Fibroblast of skin of scalp (primary cell): ENCODE measurements around the gene MBTPS2.
"Not testable (repeated sequence)": the region's sequence is repeated elsewhere in the genome, so short reads cannot be mapped to it uniquely, and the experiment has no call there.

Experiments used
- DNase-seq: peaks from one replicate; pipeline ENCODE4 v3.0.0-alpha.2; 2013

Gene MBTPS2

DNA sequence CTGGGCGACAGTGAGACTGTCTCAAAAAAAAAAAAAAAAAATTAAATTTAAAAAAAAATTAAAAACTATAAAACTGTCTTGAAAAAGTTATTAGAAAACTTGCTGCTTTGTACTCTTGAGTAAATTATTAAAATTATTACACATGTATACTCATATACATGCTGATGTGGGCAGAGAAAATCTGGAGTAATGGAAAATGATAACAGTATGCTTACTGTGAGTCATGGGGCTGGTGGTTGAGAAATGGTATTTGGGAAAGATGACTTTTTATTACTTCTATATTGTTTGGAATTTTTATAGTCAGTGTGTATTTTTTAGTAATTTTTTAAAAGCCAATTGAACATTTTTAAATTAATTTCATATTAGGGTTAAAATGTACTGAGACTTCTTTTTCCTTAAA, 23.8 kb downstream of the MBTPS2 start:
- peak; percentile 46 for DNase-seq

GRCh38 chrX:21865436-21865835, 26.0 kb downstream of the MBTPS2 start:
- no peak for DNase-seq

GRCh38 chrX:21870494-21870893, 31.1 kb downstream of the MBTPS2 start:
- DNase-seq: peak; percentile 33

GRCh38 chrX:21873063-21873775, 33.8 kb downstream of the MBTPS2 start:
- DNase-seq: peak; percentile 10

DNA sequence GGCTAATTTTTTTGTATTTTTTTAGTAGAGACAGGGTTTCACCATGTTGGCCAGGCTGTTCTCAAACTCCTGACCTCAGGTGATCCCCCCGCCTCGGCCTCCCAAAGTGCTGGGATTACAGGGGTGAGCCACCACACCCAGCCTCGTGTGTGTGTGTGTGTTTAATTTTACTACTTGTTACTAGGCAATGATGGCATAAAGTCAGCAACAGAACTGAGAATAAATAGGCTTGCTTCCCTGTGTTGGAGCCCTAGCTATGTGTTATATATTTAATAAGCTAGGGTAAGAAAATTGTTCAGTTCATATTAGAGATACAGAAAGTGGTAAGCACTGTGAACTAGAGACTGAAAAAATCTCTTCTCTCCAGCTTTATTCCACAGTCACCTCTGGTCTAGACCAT, 34.8 kb downstream of the MBTPS2 start:
- not testable (repeated sequence) for DNase-seq

GRCh38 chrX:21875013-21875412, 35.6 kb downstream of the MBTPS2 start:
- DNase-seq: no peak

GRCh38 chrX:21881881-21882574, 42.6 kb downstream of the MBTPS2 start:
- no peak for DNase-seq

DNA sequence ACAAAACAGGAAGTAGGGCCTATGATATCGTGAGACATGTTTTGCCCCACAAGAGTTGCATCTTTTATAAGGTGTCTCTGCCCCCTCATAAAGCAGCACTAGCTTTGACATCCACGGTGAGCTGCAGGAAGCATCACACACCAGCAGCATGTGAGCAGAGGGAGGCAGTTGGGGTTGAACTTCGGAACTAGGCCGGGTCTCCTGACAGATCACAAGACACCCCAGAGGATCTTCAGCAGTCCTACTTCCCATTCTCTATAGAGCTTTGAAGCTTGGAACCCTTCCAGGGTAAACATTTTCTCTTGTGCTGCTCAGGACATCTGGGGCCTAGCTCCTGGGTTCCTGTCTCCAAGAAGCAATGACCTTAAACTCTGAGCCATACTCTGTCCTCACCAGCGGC, 43.8 kb downstream of the MBTPS2 start:
- DNase-seq: no peak

GRCh38 chrX:21885568-21885967, 46.2 kb downstream of the MBTPS2 start:
- peak; percentile 56 for DNase-seq

GRCh38 chrX:21905313-21905712, 65.9 kb downstream of the MBTPS2 start:
- DNase-seq: no peak

GRCh38 chrX:21905953-21906352, 66.5 kb downstream of the MBTPS2 start:
- no peak for DNase-seq

DNA sequence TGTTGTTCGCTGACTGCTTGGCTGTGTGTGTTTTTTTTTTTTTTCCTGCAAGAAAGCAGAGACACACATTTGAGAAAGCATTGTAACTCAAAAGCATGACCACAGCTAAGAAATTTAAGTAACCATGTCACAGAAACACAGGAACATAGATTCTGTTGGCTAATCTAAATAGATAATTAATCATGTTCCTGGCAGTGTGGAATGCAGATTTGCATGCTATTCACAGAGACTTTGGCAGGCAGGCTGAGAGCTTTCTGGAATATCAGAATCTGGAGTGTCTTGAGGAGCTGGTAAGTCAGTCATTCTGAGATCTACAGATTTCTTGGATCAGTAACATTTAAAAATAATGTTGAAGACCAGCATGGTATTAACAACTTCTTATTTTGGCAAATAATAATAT, 67.8 kb downstream of the MBTPS2 start:
- DNase-seq: peak; percentile 43

DNA sequence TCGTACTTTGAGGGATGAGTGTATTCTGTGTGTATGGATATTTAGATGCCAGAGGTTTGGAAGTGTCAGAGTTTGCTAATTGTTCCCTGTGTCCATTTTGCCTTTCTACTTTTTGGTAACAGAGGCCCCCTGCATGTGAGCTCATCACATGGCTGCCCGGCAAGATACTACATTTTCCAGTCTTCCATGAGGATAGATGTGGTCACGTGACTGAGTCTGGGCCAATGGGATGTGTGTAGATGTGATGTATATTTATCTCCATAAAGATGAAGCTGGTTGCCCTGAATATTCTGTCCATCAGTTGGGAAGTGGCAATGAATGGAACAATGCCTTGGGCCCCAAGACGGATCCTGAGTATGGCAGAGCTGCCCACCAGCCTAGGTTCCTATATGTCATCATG, 72.1 kb downstream of the MBTPS2 start:
- DNase-seq: no peak

DNA sequence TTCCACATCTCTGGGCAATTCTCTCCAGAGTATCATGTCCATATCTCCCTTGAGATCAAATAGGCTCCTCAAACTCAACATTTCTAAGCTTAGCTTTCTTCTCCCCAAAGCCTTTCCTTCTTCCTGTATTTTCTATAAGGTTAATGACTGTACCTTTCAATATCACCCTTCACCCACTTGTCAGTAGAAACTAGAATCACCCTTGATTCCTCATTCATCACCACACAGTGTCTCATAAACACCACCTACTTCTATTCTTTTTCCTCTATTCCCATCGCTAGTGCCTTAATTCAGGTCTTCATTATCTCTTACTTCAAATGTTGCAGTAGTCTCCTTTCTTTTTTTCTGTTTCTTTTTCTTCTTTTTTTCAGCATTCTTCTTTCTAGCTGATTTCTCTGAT, 72.8 kb downstream of the MBTPS2 start:
- no peak for DNase-seq

DNA sequence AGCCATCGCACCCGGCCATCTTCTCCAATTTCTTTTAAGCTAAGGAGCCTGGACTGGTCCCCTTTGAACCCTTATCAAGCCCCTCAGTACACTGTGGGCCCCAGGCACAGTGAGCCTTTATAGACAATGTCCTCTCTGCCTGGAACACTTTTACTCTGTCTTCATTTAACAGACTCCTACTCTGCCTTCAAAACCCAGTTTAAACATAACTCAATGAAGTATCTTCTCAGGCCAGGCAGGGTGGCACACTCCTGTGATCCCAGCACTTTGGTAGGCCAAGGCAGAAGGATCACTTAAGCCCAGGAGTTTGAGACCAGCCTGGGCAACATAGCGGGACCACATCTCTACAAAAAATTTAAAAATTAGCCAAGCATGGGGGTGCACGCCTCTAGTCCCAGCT, 73.6 kb downstream of the MBTPS2 start:
- no peak for DNase-seq

GRCh38 chrX:21926116-21926515, 86.7 kb downstream of the MBTPS2 start:
- DNase-seq: no peak

DNA sequence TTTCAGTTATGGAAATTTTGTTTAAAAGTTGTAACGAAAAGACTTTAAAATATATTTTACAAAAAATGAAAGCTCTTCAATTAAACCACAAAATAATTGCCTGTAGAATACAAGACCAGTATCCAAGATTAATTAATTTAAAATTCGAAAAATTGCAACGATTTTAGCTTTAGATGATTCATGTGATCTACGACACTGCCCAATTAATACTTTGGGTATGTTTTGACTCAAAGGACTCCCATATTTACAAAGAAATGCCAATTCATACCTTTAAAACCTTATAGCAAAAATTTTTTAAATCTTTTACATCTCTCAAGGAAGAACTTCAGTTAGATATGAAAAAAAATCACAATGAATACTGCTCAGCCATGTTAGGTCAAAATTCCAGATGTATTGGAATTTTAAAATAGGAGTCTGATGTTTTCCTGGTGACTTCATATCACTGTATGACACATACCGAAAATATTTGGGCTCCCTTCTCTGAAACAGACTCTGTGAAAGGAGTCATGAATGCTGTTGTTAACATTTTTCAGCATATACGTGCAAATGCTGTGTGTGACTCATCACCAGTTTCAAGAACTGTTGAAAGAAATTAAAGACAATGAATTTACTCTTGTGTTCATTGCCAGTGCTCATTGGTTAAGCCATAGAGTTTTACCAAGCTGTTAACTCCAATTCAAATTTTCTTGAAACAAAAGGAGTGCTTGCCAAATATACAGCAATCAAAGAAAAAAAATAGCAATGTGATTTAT, 87.3 kb downstream of the MBTPS2 start:
- peak; percentile 96 for DNase-seq

DNA sequence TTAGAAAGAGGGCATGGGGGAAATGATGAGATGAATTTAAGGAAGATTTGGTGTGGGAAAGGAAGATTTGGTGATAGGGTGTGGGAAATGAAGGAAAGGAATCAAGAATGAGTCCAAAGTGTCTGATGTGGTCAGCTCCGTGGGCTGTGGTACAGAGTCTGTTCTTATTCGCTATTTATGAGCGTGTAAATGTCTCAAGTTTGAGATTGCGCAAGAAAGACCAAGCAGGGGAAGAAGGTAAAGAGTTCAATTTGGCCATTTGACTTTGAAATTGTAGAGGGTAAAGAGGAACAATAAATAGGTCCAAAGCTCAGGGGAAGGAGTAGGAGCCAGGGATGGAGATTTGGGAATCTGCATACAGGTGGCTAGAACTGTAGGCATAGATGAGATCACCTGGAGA, 89.8 kb downstream of the MBTPS2 start:
- DNase-seq: no peak

GRCh38 chrX:21930986-21931385, 91.6 kb downstream of the MBTPS2 start:
- no peak for DNase-seq

- peak; percentile 86 for DNase-seq
Observed at GRCh38 chrX:21932292-21933002, 93.0 kb downstream of the MBTPS2 start.

- no peak for DNase-seq
Observed at GRCh38 chrX:21933077-21933476, 93.7 kb downstream of the MBTPS2 start.

- no peak for DNase-seq
Observed at GRCh38 chrX:21934414-21934813, 95.0 kb downstream of the MBTPS2 start.
